Measurements from ENCODE around the gene RNF135. TPM values are rescaled to one million over a fixed set of nuclear protein-coding genes. Genes with fewer than 3 reads are reported as not detected.

RNF135 gene
- total RNA-seq: 5.6 and 6.9 TPM in 2 replicates
- long read RNA-seq, transcript RNF135-202 (5 exons, 2,892 nt): major isoform, 5 of 6 reads
- long read RNA-seq, partial matches to known transcripts: 0 of 6 reads
- long read RNA-seq, other reads (novel, unspliced or antisense): 0 of 6 reads

- peak within 1 kb of the TSS; percentile 98 for H3K27ac Mint-ChIP-seq
- DNase-seq (ENCODE audit: low spot score, unreplicated experiment): peak; percentile 66
- peak within 1 kb of the TSS; percentile 93 for H3K4me3 Mint-ChIP-seq (ENCODE audit: low read depth)
- H3K9me3 Mint-ChIP-seq (ENCODE audit: low read depth): peaks cover 4% of the 10 kb centered on the region
- peaks cover 12% of the 10 kb centered on the region for H3K4me1 Mint-ChIP-seq (ENCODE audit: low read depth)
- H3K27me3 Mint-ChIP-seq: no peaks in the 10 kb centered on the region
- peak; percentile 44 for TF ChIP-seq CTCF (IDR thresholded peaks at IDR 0.05; ENCODE audit: unreplicated experiment)
- peaks cover 9% of the 10 kb centered on the region for H3K36me3 Mint-ChIP-seq (ENCODE audit: insufficient read depth)
These were observed at the start of gene RNF135 for GRCh38 chr17:30970831-30971567. TSS of gene RNF135 (plus strand) at chr17:30971039. CDS start at chr17:30971074, 35 bp downstream.

- no peak for TF ChIP-seq CTCF (IDR thresholded peaks at IDR 0.05; ENCODE audit: unreplicated experiment)
- Mint-ChIP-seq H3K27ac (peak within 1 kb of the TSS; percentile 35), H3K4me3 (ENCODE audit: low read depth) (peak within 1 kb of the TSS; percentile 72), H3K27me3 (peaks cover 60% of the 10 kb centered on the region), H3K9me3 (ENCODE audit: low read depth) (no peaks in the 10 kb centered on the region), H3K36me3 (ENCODE audit: insufficient read depth) (no peaks in the 10 kb centered on the region), H3K4me1 (ENCODE audit: low read depth) (peaks cover 4% of the 10 kb centered on the region)
- DNase-seq (ENCODE audit: low spot score, unreplicated experiment): peak; percentile 45
These were observed 49.2 kb upstream of the RNF135 start, which contains the start of gene ADAP2 for GRCh38 chr17:30921544-30922196. TSS of gene ADAP2 (plus strand) at chr17:30921945. CDS start at chr17:30922015, 70 bp downstream.

GRCh38 chr17:30922235-30923030 is 48.4 kb upstream of the RNF135 start:
- H3K27ac Mint-ChIP-seq: no peak overlapping the region
- H3K4me3 Mint-ChIP-seq (ENCODE audit: low read depth): peak overlapping the region; percentile 72
- H3K4me1 Mint-ChIP-seq (ENCODE audit: low read depth): peaks cover 4% of the 10 kb centered on the region
- no peaks in the 10 kb centered on the region for H3K36me3 Mint-ChIP-seq (ENCODE audit: insufficient read depth)
- TF ChIP-seq CTCF (IDR thresholded peaks at IDR 0.05; ENCODE audit: unreplicated experiment): no peak
- H3K27me3 Mint-ChIP-seq: peaks cover 66% of the 10 kb centered on the region
- H3K9me3 Mint-ChIP-seq (ENCODE audit: low read depth): no peaks in the 10 kb centered on the region
- DNase-seq (ENCODE audit: low spot score, unreplicated experiment): peak; percentile 11

- peaks cover 4% of the 10 kb centered on the region for H3K4me1 Mint-ChIP-seq (ENCODE audit: low read depth)
- no peak for TF ChIP-seq CTCF (IDR thresholded peaks at IDR 0.05; ENCODE audit: unreplicated experiment)
- no peaks in the 10 kb centered on the region for H3K9me3 Mint-ChIP-seq (ENCODE audit: low read depth)
- H3K4me3 Mint-ChIP-seq (ENCODE audit: low read depth): no peak overlapping the region
- DNase-seq (ENCODE audit: low spot score, unreplicated experiment): no peak
- H3K27ac Mint-ChIP-seq: no peak overlapping the region
- peaks cover 56% of the 10 kb centered on the region for H3K27me3 Mint-ChIP-seq
- H3K36me3 Mint-ChIP-seq (ENCODE audit: insufficient read depth): no peaks in the 10 kb centered on the region
These were observed 46.5 kb upstream of the RNF135 start for GRCh38 chr17:30924341-30924740.

GRCh38 chr17:30926516-30926915 is 44.3 kb upstream of the RNF135 start:
- Mint-ChIP-seq H3K4me1 (ENCODE audit: low read depth) (peaks cover 4% of the 10 kb centered on the region), H3K27ac (no peak overlapping the region), H3K9me3 (ENCODE audit: low read depth) (no peaks in the 10 kb centered on the region), H3K36me3 (ENCODE audit: insufficient read depth) (no peaks in the 10 kb centered on the region), H3K27me3 (peaks cover 42% of the 10 kb centered on the region), H3K4me3 (ENCODE audit: low read depth) (no peak overlapping the region)
- no peak for TF ChIP-seq CTCF (IDR thresholded peaks at IDR 0.05; ENCODE audit: unreplicated experiment)
- no peak for DNase-seq (ENCODE audit: low spot score, unreplicated experiment)
